ENCODE results near the gene EIF3F.
A peak's percentile ranks its signal among the peaks of the same experiment; 100 is the strongest.

Gene EIF3F

DNA sequence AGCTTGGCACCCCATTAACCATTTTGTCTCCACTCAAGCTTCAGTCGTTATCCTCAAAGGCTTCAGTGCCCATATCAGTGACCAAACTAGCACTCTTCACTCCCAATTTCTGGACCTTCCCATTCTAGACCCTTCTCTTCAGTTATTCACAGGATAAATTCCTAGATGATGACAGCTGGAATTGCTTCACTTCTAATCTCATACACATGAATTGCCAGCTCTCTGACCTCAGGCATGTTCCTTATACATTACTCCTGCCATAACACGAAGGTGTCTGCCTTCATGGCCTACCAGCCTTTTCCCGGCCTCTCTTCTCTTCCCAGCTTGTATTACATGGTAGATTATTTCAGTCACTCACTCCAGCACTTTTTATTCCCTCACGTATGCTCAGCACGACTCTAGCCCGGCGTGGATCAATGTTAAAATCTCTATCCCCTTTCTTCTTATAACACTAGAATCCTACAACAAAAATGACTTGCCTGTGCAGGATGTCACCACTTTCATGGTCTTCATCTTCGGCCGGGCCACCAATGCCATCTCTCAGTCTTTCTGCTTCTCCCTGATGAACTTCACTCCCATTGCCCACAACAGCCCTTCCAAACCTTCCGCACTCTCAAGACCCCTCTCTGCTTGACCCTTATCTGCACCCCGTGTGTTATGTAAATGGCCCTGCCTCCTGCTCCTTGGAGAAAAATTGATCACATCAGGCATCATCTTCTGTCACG is 36.9 kb downstream of the EIF3F start:
- DNase-seq: no peak

DNA sequence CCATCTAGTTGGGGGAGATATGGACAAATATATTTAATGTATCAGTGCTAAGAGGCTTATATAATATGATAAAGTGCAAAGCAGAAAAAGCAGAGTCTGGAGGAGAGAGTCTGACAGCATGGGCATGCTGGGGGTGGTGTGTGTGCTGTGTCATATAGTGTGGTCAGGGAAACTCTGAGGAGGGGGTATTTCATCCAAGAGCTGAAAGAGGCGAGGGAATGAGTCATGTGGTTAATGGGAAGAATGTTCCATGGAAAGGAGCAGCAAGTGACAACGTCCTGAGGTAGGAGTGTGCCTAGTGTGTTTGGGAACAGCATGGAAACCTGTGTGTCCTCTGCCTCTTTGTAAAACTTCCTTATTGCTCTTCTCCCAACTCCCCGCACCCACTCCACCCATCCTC is 38.0 kb downstream of the EIF3F start:
- DNase-seq: no peak

- DNase-seq: no peak
These were observed 38.7 kb downstream of the EIF3F start for GRCh38 chr11:8025816-8026215.

DNA sequence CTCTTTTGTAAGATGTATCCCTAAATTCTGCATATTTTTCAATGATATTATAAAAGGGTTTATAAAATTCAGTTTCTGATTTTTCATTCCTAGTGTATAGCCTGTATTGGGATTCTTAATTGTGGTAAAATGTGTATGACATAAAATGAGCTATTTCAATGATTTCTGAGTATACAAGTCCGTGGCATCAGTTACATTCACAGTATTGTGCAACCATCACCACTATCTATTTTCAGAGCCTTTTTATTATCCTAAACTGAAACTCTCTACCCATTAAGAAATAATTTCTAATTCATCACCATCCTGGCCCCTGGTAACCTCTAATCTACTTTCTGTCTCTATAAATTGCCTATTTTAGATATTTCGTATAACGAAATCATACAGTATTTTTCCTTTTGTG is 39.8 kb downstream of the EIF3F start:
- DNase-seq: no peak

DNA sequence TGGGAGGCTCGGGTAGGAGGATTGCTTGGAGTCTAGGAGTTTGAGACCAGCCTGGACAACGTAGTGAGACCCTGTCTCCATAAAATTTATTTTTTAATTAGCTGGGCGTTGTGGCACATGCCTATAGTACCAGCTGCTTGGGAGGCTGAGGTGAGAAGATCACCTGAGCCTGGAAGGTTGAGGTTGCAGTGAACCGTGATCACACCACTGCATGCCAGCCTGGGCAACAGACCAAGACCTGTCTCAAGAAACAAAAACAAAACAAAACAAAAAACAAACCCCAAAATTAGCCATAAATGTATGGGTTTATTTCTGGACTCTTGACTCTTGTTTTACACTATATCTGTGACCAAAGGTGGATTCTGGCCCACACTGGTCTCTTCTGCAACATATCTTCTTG is 41.6 kb downstream of the EIF3F start:
- no peak for DNase-seq

DNA sequence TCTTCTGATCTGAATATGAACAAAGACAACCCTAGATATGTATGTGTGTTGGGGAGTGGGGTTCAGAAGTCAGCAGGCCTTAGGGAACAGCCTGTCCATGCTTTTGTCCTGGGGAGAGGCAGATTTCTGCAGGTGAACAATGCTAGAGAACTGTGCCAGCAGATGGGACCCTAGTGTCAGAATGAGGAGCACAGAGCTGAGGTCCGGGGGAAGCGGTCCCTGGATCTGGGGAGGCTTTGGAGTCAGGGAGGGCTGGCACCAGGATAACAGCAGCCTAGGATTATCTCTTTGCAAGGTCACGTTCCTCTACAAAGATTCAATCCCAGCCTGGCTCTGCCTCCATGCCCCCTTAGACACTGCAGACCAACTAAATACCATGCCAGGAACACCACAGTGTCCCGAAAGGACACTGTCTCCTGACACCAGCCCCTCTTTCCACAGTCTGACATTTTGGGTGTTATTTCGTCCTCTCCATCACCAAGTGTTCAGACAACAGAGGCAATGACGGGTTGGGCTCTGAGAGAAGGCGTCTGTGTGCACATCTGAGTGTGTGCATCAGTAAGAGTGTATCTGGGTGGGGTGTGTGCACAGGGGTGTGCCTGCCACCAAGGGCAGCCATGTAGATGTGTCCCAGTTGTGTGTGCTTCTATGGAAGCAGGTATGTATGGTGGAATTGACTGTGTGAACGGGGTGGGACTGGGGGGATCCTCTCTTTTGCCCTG is 43.5 kb downstream of the EIF3F start:
- no peak for DNase-seq

DNA sequence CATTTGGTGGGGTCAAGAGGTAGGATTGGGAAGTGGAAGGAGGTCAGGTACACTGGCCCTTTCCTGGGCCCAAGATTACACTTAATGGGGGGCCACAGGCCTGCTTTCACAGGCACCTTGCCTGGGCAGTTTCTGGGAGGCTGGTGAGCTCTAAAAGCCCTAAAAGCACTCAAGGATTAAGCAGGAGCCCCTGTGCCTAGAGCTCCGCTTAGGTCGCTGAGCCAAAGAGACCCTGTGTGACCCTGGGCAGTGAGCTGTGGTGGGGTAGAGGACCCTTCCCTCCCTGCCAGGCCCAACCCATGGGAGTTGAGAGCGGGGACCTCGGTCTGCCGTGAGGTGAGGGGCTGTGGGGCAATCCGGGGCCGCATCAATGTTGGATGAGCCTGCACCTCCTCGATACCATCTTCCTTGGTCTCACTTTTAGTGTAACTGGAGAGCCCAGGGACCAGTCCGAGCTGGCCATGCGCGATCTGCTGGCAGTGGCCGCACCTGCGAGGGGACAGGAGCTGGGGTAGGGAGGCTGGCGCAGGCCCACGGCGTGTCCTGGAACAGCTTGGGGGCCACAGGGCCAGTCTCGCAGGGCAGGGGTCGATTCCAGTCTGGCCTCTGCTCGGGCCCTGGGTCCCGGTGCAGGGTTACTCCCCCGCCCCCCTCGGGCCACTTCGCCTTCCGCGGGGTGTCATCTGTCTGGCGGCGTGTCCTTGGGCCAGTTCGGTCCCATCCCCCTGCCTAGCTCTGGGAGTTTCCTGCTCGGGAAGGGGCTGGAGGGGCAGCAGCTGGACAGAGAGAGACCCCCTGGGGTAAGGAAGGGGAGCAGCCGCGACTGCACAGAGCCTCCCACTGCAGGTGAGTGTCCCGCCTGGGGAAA is 44.3 kb downstream of the EIF3F start:
- no peak for DNase-seq

- DNase-seq: no peak
These were observed 45.0 kb downstream of the EIF3F start for GRCh38 chr11:8032122-8032521.

GRCh38 chr11:8032576-8033304 is 45.6 kb downstream of the EIF3F start:
- no peak for DNase-seq

GRCh38 chr11:8033305-8034105 is 46.4 kb downstream of the EIF3F start:
- DNase-seq: peak; percentile 65

- DNase-seq: no peak
These were observed 47.0 kb downstream of the EIF3F start for GRCh38 chr11:8034106-8034585.

GRCh38 chr11:8034604-8035190 is 47.6 kb downstream of the EIF3F start:
- DNase-seq: no peak

GRCh38 chr11:8035200-8035855 is 48.2 kb downstream of the EIF3F start:
- no peak for DNase-seq

- DNase-seq: peak; percentile 33
These were observed 49.1 kb downstream of the EIF3F start for GRCh38 chr11:8036002-8036802.

DNA sequence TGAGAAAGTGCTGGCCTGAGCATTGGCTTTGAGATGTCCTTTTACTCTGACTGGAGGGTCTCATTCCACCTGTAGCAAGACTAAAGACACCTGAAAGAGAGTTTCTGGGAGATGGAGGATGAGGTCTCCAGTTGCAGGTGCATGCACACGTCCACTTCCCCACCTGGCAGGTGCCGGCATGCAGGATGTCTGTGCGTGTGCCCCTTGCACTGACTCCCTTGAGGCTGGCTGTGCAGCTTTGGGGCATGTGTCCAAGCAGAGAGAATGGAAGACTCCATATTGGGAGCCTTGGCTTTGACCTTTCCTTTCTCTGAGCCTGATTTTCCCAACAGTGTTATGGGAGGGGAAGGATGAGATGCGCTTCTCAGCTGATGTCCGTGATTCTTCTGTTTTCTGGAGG is 49.8 kb downstream of the EIF3F start:
- DNase-seq: no peak

DNA sequence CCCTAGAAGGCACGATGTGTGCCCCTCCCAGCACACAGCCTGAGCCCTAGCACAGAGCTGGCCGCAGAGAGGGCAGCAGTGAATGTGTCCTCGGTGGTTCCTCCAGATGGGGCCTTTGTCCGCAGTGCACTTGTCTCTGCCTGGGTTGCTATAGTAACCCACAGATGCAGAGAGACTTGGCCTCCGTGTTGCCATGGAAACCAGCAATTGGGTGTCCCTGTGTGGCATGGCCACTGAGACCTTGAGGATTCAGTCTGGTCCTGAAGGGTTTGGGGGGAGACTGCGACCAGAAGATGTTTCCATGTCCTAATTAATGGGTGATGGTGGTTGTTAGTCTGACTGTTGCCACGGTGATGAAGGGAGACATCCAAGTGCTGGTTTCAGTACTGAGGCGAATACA is 51.3 kb downstream of the EIF3F start:
- DNase-seq: no peak

DNA sequence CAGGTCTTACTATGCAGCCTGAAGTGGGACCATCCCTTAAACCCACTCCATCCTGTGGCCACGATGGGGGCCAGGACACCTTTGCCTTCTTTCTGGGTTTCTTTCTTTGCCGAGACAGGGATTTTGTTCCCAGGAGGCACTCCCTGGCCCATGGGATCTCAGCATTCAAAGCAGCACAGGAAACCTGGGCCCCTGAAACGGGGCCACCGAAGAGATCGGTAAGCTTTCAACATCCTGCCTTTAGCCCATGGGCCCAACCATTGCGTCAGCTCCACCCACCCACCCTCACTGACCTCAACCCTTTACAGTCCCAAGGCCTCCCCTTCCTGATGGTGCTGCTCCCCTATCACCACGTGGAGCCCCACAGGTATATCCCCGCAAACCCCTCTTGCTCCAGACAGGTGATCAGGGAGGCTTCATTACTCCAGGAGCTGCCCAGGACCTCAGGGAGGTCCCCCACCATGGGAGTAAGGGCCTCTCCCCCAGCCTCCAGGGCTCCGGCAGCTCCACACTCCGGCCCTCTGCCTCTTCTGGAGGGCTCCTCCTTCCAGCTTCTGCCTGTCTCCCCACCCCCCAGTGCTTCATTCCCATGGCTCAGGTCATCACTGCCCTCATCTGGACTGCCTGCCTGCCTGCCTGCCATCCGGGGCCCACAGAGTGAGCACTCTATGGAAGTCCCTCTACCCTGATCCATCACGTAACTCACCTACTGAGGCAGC is 51.8 kb downstream of the EIF3F start:
- no peak for DNase-seq

DNA sequence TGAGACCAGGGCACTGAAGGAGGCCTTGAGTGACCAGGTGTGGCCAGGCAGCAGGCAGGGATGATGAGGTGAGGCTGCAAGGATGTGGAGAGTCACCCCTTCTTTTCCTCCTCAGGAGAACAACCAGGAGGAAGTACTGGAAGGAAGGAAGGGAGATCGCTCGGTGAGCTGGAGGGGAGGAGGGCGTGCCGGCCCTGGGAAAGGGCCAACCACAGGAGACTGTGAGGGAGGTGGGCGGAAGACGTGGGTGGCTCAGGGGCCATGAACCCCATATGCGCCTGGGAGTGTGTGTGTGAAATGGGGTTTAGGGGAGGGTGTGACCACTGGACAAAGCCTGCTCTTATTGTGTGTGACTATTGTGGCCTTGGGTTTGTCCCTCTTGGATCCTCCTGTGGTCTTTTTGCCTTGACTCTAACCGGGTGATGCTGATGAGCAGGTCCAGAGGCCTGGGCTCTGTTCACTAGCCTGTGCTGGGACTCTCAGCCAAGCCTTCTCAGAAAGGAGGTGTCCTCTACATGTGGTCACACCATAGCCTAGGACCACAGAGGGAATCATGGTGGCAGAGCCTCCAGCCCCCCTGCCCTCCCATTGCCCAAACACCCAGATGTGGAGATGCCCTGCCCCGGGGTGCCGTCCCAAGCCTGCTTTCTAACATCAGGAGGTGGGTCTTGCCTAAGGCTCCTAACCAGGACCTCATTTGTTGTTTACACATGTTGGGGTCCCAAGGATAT is 52.6 kb downstream of the EIF3F start:
- DNase-seq: no peak
